GM23338 (cell line): Measurements from ENCODE around the gene MTARC1. TPM values are rescaled to one million over a fixed set of nuclear protein-coding genes. Genes with fewer than 3 reads are reported as not detected.

Source experiments
- ATAC-seq: fragments of 200-7000 bp; cut with Tn5 transposase; 3 replicates; pipeline ENCODE4 v1.9.1; 2020
- DNase-seq: peaks from one replicate; pipeline ENCODE4 v3.0.0-alpha.2; 2015; ENCODE audit warnings: low spot score
- H2AFZ ChIP-seq: fragments of 200-600 bp; sonication (generic); 2 replicates; pipeline ENCODE4 v1.8.0; 2016; ENCODE audit warnings: antibody characterized with exemption, mild to moderate bottlenecking, moderate library complexity
- H3F3A ChIP-seq: fragments of 200-600 bp; sonication (generic); replicated peaks from 2 replicates; pipeline ENCODE4 v1.8.0; 2017; ENCODE audit warnings: antibody characterized with exemption, mixed run types, low read depth
- H3K27ac ChIP-seq: fragments of 200-600 bp; sonication (generic); 2 replicates; pipeline ENCODE4 v1.6.1; 2016; ENCODE audit warnings: low read depth
- H3K27me3 ChIP-seq: fragments of 200-600 bp; sonication (generic); 2 replicates; pipeline ENCODE4 v1.8.0; 2016; ENCODE audit warnings: mild to moderate bottlenecking, mixed run types, moderate library complexity; ENCODE audit not compliant: insufficient read depth
- H3K36me3 ChIP-seq: fragments of 200-600 bp; sonication (generic); 2 replicates; pipeline ENCODE4 v1.8.0; 2016; ENCODE audit warnings: mild to moderate bottlenecking; ENCODE audit not compliant: insufficient read depth
- H3K4me1 ChIP-seq: fragments of 200-600 bp; sonication (generic); 2 replicates; pipeline ENCODE4 v1.8.0; 2016; ENCODE audit warnings: mild to moderate bottlenecking, moderate library complexity; ENCODE audit not compliant: insufficient read depth
- H3K4me2 ChIP-seq: fragments of 200-600 bp; sonication (generic); 2 replicates; pipeline ENCODE4 v1.7.1; 2017; ENCODE audit warnings: mixed run types
- H3K4me3 ChIP-seq: fragments of 200-600 bp; sonication (generic); 2 replicates; pipeline ENCODE4 v1.6.1; 2016; ENCODE audit warnings: mixed run types
- H3K79me2 ChIP-seq: fragments of 200-600 bp; sonication (generic); replicated peaks from 2 replicates; pipeline ENCODE4 v1.8.0; 2017; ENCODE audit warnings: mild to moderate bottlenecking; ENCODE audit not compliant: insufficient read depth
- H3K9me2 ChIP-seq: fragments of 200-600 bp; sonication (generic); 2 replicates; pipeline ENCODE4 v1.8.0; 2017; ENCODE audit not compliant: insufficient read depth
- H4K20me1 ChIP-seq: fragments of 200-600 bp; sonication (generic); replicated peaks from 2 replicates; pipeline ENCODE4 v1.8.0; 2017; ENCODE audit warnings: mild to moderate bottlenecking; ENCODE audit not compliant: insufficient read depth
- H3K27ac Mint-ChIP-seq: 2 replicates; pipeline ENCODE4 v1.8.0; 2020; ENCODE audit warnings: inconsistent platforms, mild to moderate bottlenecking, moderate library complexity, mixed read lengths
- H3K27me3 Mint-ChIP-seq: 3 replicates; pipeline ENCODE4 v1.8.0; 2022; ENCODE audit warnings: low read depth, mild to moderate bottlenecking, moderate library complexity, mixed read lengths, inconsistent platforms; ENCODE audit not compliant: insufficient read depth, poor library complexity
- H3K36me3 Mint-ChIP-seq: 3 replicates; pipeline ENCODE4 v1.8.0; 2021; ENCODE audit warnings: low read depth, mild to moderate bottlenecking, inconsistent platforms, moderate library complexity, mixed read lengths
- H3K4me1 Mint-ChIP-seq: 3 replicates; pipeline ENCODE4 v1.8.0; 2020; ENCODE audit warnings: mild to moderate bottlenecking, inconsistent platforms, mixed read lengths
- H3K4me3 Mint-ChIP-seq: 3 replicates; pipeline ENCODE4 v1.8.0; 2021; ENCODE audit warnings: moderate library complexity, mild to moderate bottlenecking, inconsistent platforms, mixed read lengths
- H3K9me3 Mint-ChIP-seq: 3 replicates; pipeline ENCODE4 v1.8.0; 2020; ENCODE audit warnings: moderate library complexity, mild to moderate bottlenecking, inconsistent platforms, mixed read lengths
- CREB1 ChIP-seq: fragments of 250-450 bp; sonication (Bioruptor Pico); IDR thresholded peaks from 2 replicates; pipeline ENCODE4 v1.5.0; 2020; ENCODE audit warnings: low read depth, mild to moderate bottlenecking, moderate library complexity
- ETS1 ChIP-seq: IDR thresholded peaks from 2 replicates; pipeline ENCODE4 v1.6.1; 2016; ENCODE audit warnings: antibody characterized with exemption
- EZH2phosphoT487 ChIP-seq: fragments of 200-600 bp; sonication (generic); IDR thresholded peaks from one replicate; pipeline ENCODE4 v1.8.1; 2018; ENCODE audit warnings: antibody characterized with exemption; ENCODE audit not compliant: unreplicated experiment
- ZNF331 ChIP-seq: fragments of 250-450 bp; sonication (Bioruptor Pico); IDR thresholded peaks from 2 replicates; pipeline ENCODE4 v1.5.0; 2020; ENCODE audit warnings: low read depth, mild to moderate bottlenecking, moderate library complexity
- ZNF462 ChIP-seq: fragments of 250-450 bp; sonication (Bioruptor Pico); IDR thresholded peaks from 2 replicates; pipeline ENCODE4 v1.5.0; 2020; ENCODE audit warnings: mild to moderate bottlenecking, moderate library complexity
- polyA plus RNA-seq: library from polyadenylated mRNA; unstranded; fragments of >200 nt; fragmentation: Nextera tagmentation; extraction: Ambion mirVana; gene quantifications from 2 replicates; pipeline ENCODE4 v1.2.1, GENCODE V29; 2016
- total RNA-seq: library from RNA; depleted of rRNA; stranded (reverse); fragments of >200 nt; shearing (Covaris generic); gene quantifications from 2 replicates; pipeline ENCODE4 v1.2.3, GENCODE V29; 2014

The MTARC1 gene
- total and polyA plus RNA-seq, 2 experiments from 2014 or later, result 33.9 to 34.6 TPM

- TF ChIP-seq ZNF462 (no peak), ETS1 (no peak), CREB1 (CRISPR knock-in tag) (no peak)
Observed at GRCh38 chr1:220809187-220809550, 22.5 kb downstream of the MTARC1 start (continued).

GRCh38 chr1:220809704-220810103, 23.0 kb downstream of the MTARC1 start:
- no peaks in the 10 kb centered on the region for H3F3A ChIP-seq
- 0 out of 2 replicates have a peak, but pooled peaks cover 3% of the 10 kb centered on the region for H3K4me1 ChIP-seq
- TF ChIP-seq ZNF331 (CRISPR knock-in tag), result no peak
- no peak for TF ChIP-seq EZH2phosphoT487
- no peaks in the 10 kb centered on the region for H3K9me2 ChIP-seq
- H3K27ac ChIP-seq, result no peak overlapping the region
- ATAC-seq (no peak), DNase-seq (no peak)
- H3K27me3 ChIP-seq, result no peaks in the 10 kb centered on the region
- H2AFZ ChIP-seq, result no peak overlapping the region
- H3K4me3 ChIP-seq, result no peak overlapping the region
- peaks cover 11% of the 10 kb centered on the region for H3K27me3 Mint-ChIP-seq
- H3K9me3 Mint-ChIP-seq, result no peaks in the 10 kb centered on the region
- H3K4me1 Mint-ChIP-seq, result peaks cover 14% of the 10 kb centered on the region; the same call in 2 of the 3 replicates
- H3K4me3 Mint-ChIP-seq, result no peak overlapping the region
- H3K36me3 ChIP-seq, result peaks cover 12% of the 10 kb centered on the region
- H3K4me2 ChIP-seq, result no peak overlapping the region
- peaks cover 51% of the 10 kb centered on the region for H3K36me3 Mint-ChIP-seq
- H3K27ac Mint-ChIP-seq, result no peak overlapping the region
- peaks cover 4% of the 10 kb centered on the region; the same call in 1 of the 2 replicates for H4K20me1 ChIP-seq
- H3K79me2 ChIP-seq, result no peaks in the 10 kb centered on the region
